Natural killer cell treated with Interleukin-12 subunit alpha and Interleukin-12 subunit beta and Interleukin-15 and Interleukin-18, amount 100 ng/mL, for 72 hours (primary cell): ENCODE measurements around the gene MTCL1. TPM values are rescaled to one million over a fixed set of nuclear protein-coding genes. Genes with fewer than 3 reads are reported as not detected.

Experiments
- ATAC-seq, 2 donors: fragments of 150-1000 bp; cut with Tn5 transposase in 1 of 2; sonication (Bioruptor Pico), chemical (Tn5 transposase) in 1 of 2; 2 replicates each; pipeline ENCODE4 v1.10.0; 2021
- DNase-seq: peaks from one replicate; pipeline ENCODE4 v3.0.0; 2022; ENCODE audit warnings: low spot score
- H3K27ac Mint-ChIP-seq, 2 donors: 1 replicate in 1 of 2; 2 replicates in 1 of 2; pipeline ENCODE4 v1.8.0; 2022; ENCODE audit warnings: mixed read lengths in 2 of 2, mild to moderate bottlenecking in 1 of 2, moderate library complexity in 1 of 2
- H3K27me3 Mint-ChIP-seq, 2 donors: 1 replicate in 1 of 2; 2 replicates in 1 of 2; pipeline ENCODE4 v1.8.0; 2022; ENCODE audit warnings: mixed read lengths in 2 of 2
- H3K36me3 Mint-ChIP-seq: one replicate; pipeline ENCODE4 v1.8.0; 2022; ENCODE audit warnings: mixed read lengths
- H3K4me1 Mint-ChIP-seq, 2 donors: 1 replicate in 1 of 2; 2 replicates in 1 of 2; pipeline ENCODE4 v1.8.0; 2022; ENCODE audit warnings: low read depth in 2 of 2, mixed read lengths in 2 of 2, mild to moderate bottlenecking in 1 of 2
- H3K4me3 Mint-ChIP-seq: one replicate; pipeline ENCODE4 v1.8.0; 2022; ENCODE audit warnings: mixed read lengths
- H3K9me3 Mint-ChIP-seq: 2 replicates; pipeline ENCODE4 v1.8.0; 2022; ENCODE audit warnings: mixed read lengths
- total RNA-seq, 2 donors: library from RNA; stranded (reverse); gene quantifications; one replicate each; pipeline ENCODE4 v1.2.3, GENCODE V29; 2022

Gene MTCL1
- total RNA-seq, 2 donors from 2014 or later = 0.38 to 0.50 TPM

- no peak overlapping the region for H3K27ac Mint-ChIP-seq
- no peak overlapping the region for H3K4me3 Mint-ChIP-seq
- H3K36me3 Mint-ChIP-seq = no peaks in the 10 kb centered on the region
- ATAC-seq = peak; percentile 39 to 50
- no peaks in the 10 kb centered on the region for H3K4me1 Mint-ChIP-seq
- H3K27me3 Mint-ChIP-seq = peaks cover 0 to 10% of the 10 kb centered on the region in 2 donors
- no peak for DNase-seq
- H3K9me3 Mint-ChIP-seq = no peaks in the 10 kb centered on the region
These were observed 61.4 kb downstream of the MTCL1 start for GRCh38 chr18:8766559-8767293.

GRCh38 chr18:8767340-8767739 is 62.0 kb downstream of the MTCL1 start:
- Mint-ChIP-seq H3K9me3 (no peaks in the 10 kb centered on the region), H3K4me3 (no peak overlapping the region), H3K36me3 (no peaks in the 10 kb centered on the region), H3K4me1 (no peaks in the 10 kb centered on the region), H3K27ac (no peak overlapping the region), H3K27me3 (peaks cover 0 to 6% of the 10 kb centered on the region in 2 donors)
- ATAC-seq = no peak
- DNase-seq = no peak

GRCh38 chr18:8769509-8770095 is 64.2 kb downstream of the MTCL1 start:
- Mint-ChIP-seq H3K4me1 (no peaks in the 10 kb centered on the region), H3K27me3 (peaks cover 0 to 3% of the 10 kb centered on the region in 2 donors), H3K36me3 (no peaks in the 10 kb centered on the region), H3K4me3 (no peak overlapping the region), H3K9me3 (no peaks in the 10 kb centered on the region), H3K27ac (no peak overlapping the region)
- DNase-seq = no peak
- no peak for ATAC-seq

GRCh38 chr18:8770657-8771056 is 65.3 kb downstream of the MTCL1 start:
- no peaks in the 10 kb centered on the region for H3K9me3 Mint-ChIP-seq
- no peaks in the 10 kb centered on the region for H3K36me3 Mint-ChIP-seq
- no peak for ATAC-seq
- no peak overlapping the region for H3K27ac Mint-ChIP-seq
- H3K4me3 Mint-ChIP-seq = no peak overlapping the region
- H3K27me3 Mint-ChIP-seq = no peaks in the 10 kb centered on the region
- H3K4me1 Mint-ChIP-seq = no peaks in the 10 kb centered on the region
- no peak for DNase-seq

GRCh38 chr18:8771930-8772329 is 66.6 kb downstream of the MTCL1 start:
- ATAC-seq (no peak), DNase-seq (no peak)
- H3K27ac Mint-ChIP-seq = no peak overlapping the region
- H3K27me3 Mint-ChIP-seq = no peaks in the 10 kb centered on the region
- no peaks in the 10 kb centered on the region for H3K36me3 Mint-ChIP-seq
- H3K9me3 Mint-ChIP-seq = no peaks in the 10 kb centered on the region
- H3K4me1 Mint-ChIP-seq = no peaks in the 10 kb centered on the region
- H3K4me3 Mint-ChIP-seq = no peak overlapping the region

GRCh38 chr18:8773980-8774379 is 68.6 kb downstream of the MTCL1 start:
- Mint-ChIP-seq H3K27ac (no peak overlapping the region), H3K9me3 (no peaks in the 10 kb centered on the region), H3K4me3 (no peak overlapping the region), H3K4me1 (no peaks in the 10 kb centered on the region), H3K27me3 (no peaks in the 10 kb centered on the region), H3K36me3 (no peaks in the 10 kb centered on the region)
- DNase-seq = no peak
- ATAC-seq = no peak

- Mint-ChIP-seq H3K4me3 (no peak overlapping the region), H3K36me3 (no peaks in the 10 kb centered on the region), H3K4me1 (no peaks in the 10 kb centered on the region), H3K27me3 (no peaks in the 10 kb centered on the region), H3K27ac (no peak overlapping the region), H3K9me3 (no peaks in the 10 kb centered on the region)
- DNase-seq (no peak), ATAC-seq (peak in 1 of 2 donors; percentile 32)
These were observed 70.9 kb downstream of the MTCL1 start for GRCh38 chr18:8776013-8776943.

GRCh38 chr18:8777846-8778245 is 72.5 kb downstream of the MTCL1 start:
- no peaks in the 10 kb centered on the region for H3K27me3 Mint-ChIP-seq
- no peak for DNase-seq
- H3K36me3 Mint-ChIP-seq = no peaks in the 10 kb centered on the region
- H3K27ac Mint-ChIP-seq = no peak overlapping the region
- H3K4me1 Mint-ChIP-seq = no peaks in the 10 kb centered on the region
- H3K4me3 Mint-ChIP-seq = no peak overlapping the region
- no peaks in the 10 kb centered on the region for H3K9me3 Mint-ChIP-seq
- ATAC-seq = no peak

- Mint-ChIP-seq H3K36me3 (no peaks in the 10 kb centered on the region), H3K27me3 (no peaks in the 10 kb centered on the region)
- ATAC-seq = no peak
These were observed 73.0 kb downstream of the MTCL1 start for GRCh38 chr18:8778386-8778785.

GRCh38 chr18:8778824-8779223 is 73.5 kb downstream of the MTCL1 start:
- no peak overlapping the region for H3K4me3 Mint-ChIP-seq
- no peak overlapping the region for H3K27ac Mint-ChIP-seq
- DNase-seq (no peak), ATAC-seq (no peak)
- no peaks in the 10 kb centered on the region for H3K4me1 Mint-ChIP-seq
- H3K27me3 Mint-ChIP-seq = no peaks in the 10 kb centered on the region
- H3K9me3 Mint-ChIP-seq = no peaks in the 10 kb centered on the region
- H3K36me3 Mint-ChIP-seq = no peaks in the 10 kb centered on the region

More at GRCh38 chr18:8778386-8778785, 73.0 kb downstream of the MTCL1 start:
- DNase-seq = no peak
- H3K27ac Mint-ChIP-seq = no peak overlapping the region
- no peak overlapping the region for H3K4me3 Mint-ChIP-seq
- no peaks in the 10 kb centered on the region for H3K9me3 Mint-ChIP-seq
- H3K4me1 Mint-ChIP-seq = no peaks in the 10 kb centered on the region

- H3K4me3 Mint-ChIP-seq = no peak overlapping the region
- no peak overlapping the region for H3K27ac Mint-ChIP-seq
- H3K36me3 Mint-ChIP-seq = no peaks in the 10 kb centered on the region
- H3K9me3 Mint-ChIP-seq = no peaks in the 10 kb centered on the region
- no peak for DNase-seq
- no peaks in the 10 kb centered on the region for H3K27me3 Mint-ChIP-seq
- no peaks in the 10 kb centered on the region for H3K4me1 Mint-ChIP-seq
- no peak for ATAC-seq
These were observed 73.9 kb downstream of the MTCL1 start for GRCh38 chr18:8779251-8779650.

GRCh38 chr18:8780227-8780626 is 74.9 kb downstream of the MTCL1 start:
- Mint-ChIP-seq H3K27me3 (no peaks in the 10 kb centered on the region), H3K4me1 (no peaks in the 10 kb centered on the region)
- ATAC-seq = no peak

GRCh38 chr18:8781671-8782070 is 76.3 kb downstream of the MTCL1 start:
- DNase-seq (no peak), ATAC-seq (no peak)
- Mint-ChIP-seq H3K27me3 (peaks cover 3% of the 10 kb centered on the region in 2 donors), H3K4me1 (no peaks in the 10 kb centered on the region), H3K36me3 (no peaks in the 10 kb centered on the region), H3K4me3 (no peak overlapping the region), H3K27ac (no peak overlapping the region), H3K9me3 (no peaks in the 10 kb centered on the region)

More at GRCh38 chr18:8780227-8780626, 74.9 kb downstream of the MTCL1 start:
- Mint-ChIP-seq H3K36me3 (no peaks in the 10 kb centered on the region), H3K27ac (no peak overlapping the region), H3K9me3 (no peaks in the 10 kb centered on the region), H3K4me3 (no peak overlapping the region)
- no peak for DNase-seq
